ENCODE data around the gene CCN6.

Gene CCN6

DNA sequence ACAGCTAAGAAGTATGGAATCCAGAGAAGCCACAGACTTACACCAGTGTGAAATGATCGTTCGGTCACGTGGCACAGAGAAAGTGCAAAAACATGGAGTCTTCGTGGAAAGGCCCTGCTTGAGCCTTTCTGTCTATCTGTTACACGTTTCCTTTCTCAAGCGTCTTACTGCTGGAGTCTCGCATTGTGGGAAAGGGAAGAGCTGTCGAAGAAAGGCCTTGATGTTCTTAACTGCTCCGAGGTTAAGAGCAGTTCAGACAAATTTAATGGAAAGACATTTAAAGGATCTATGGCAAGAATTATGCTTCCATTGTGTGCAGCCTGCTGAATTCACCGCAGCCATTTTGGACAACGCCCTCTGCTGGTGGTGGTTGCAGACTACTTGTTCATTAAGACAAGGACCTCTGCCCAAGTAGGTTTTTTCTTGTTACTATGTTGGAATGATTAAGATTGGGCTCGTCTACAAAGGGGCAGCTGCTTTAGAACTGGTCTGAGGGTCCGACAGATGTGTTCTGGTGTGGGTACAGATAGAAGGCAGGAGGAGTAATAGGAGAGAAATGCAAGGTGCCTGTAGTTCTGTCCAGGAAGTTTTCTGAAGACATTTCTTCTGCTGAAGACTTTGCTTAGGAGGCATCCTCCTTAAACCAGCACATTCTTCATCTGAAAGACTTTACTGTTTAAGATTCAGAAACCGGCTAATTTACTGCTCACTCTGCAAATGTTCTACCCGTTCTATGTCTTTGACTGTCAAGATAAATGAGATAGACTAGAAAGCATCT lies 24.7 kb upstream of the CCN6 start:
- H3K27ac ChIP-seq (replicated peaks): no peak overlapping the region
- DNase-seq (ENCODE audit: low read depth in 1 of 2, low spot score in 1 of 2): peak; percentile 39 to 66
- TF ChIP-seq, protein P1, sequence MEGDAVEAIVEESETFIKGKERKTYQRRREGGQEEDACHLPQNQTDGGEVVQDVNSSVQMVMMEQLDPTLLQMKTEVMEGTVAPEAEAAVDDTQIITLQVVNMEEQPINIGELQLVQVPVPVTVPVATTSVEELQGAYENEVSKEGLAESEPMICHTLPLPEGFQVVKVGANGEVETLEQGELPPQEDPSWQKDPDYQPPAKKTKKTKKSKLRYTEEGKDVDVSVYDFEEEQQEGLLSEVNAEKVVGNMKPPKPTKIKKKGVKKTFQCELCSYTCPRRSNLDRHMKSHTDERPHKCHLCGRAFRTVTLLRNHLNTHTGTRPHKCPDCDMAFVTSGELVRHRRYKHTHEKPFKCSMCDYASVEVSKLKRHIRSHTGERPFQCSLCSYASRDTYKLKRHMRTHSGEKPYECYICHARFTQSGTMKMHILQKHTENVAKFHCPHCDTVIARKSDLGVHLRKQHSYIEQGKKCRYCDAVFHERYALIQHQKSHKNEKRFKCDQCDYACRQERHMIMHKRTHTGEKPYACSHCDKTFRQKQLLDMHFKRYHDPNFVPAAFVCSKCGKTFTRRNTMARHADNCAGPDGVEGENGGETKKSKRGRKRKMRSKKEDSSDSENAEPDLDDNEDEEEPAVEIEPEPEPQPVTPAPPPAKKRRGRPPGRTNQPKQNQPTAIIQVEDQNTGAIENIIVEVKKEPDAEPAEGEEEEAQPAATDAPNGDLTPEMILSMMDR (IDR thresholded peaks at IDR 0.05; ENCODE audit: insufficient read depth, low read length): peak; percentile 80
- TF ChIP-seq SPI1 (IDR thresholded peaks at IDR 0.05; ENCODE audit: borderline replicate concordance, low read depth): no peak

DNA sequence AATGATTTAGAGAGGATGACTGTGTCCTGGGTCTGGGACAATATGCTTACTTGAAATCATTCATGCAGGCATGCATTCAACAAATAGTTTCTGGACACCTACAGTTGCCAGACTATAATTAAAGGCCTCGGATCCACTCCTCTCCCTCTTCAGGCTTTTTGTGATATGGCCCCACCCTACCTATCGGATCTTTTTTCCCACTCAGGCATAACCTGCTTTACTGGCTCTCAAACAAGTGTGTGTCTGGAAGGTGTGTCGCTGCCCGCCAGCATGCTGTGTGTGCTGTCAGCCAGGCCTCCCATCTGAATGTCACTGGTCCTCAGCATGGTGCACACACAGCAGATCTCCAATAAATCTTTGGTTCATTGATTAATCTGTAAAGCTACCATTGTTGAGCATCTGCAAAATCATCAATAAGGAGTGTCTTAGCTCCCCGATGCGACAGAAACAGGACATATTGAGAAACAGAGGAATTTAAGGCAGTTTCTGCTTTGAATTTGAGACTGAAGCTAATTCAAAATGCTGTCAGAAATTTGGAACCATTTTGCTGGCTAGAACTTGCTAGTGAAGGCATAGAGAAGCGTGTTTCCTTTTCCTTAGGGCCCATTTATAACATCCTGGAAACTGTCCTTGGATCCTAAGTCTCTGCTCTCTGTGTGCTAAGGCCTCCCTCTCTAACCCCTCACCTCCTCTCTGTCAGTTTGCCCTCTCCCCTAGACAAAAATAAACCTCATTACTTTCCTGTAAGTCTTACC lies 23.5 kb upstream of the CCN6 start:
- DNase-seq (ENCODE audit: low read depth in 1 of 2, low spot score in 1 of 2): no peak
- no peak overlapping the region for H3K4me3 ChIP-seq (replicated peaks; ENCODE audit: insufficient read depth, low read length)
- TF ChIP-seq, protein P1 (IDR thresholded peaks at IDR 0.05; ENCODE audit: insufficient read depth, low read length): no peak
- TF ChIP-seq POLR2AphosphoS5 (IDR thresholded peaks at IDR 0.05; ENCODE audit: low read depth) (no peak), SPI1 (IDR thresholded peaks at IDR 0.05; ENCODE audit: borderline replicate concordance, low read depth) (no peak), GABPA (IDR thresholded peaks at IDR 0.05; ENCODE audit: low read depth) (no peak)
- TF ChIP-seq, protein P2, sequence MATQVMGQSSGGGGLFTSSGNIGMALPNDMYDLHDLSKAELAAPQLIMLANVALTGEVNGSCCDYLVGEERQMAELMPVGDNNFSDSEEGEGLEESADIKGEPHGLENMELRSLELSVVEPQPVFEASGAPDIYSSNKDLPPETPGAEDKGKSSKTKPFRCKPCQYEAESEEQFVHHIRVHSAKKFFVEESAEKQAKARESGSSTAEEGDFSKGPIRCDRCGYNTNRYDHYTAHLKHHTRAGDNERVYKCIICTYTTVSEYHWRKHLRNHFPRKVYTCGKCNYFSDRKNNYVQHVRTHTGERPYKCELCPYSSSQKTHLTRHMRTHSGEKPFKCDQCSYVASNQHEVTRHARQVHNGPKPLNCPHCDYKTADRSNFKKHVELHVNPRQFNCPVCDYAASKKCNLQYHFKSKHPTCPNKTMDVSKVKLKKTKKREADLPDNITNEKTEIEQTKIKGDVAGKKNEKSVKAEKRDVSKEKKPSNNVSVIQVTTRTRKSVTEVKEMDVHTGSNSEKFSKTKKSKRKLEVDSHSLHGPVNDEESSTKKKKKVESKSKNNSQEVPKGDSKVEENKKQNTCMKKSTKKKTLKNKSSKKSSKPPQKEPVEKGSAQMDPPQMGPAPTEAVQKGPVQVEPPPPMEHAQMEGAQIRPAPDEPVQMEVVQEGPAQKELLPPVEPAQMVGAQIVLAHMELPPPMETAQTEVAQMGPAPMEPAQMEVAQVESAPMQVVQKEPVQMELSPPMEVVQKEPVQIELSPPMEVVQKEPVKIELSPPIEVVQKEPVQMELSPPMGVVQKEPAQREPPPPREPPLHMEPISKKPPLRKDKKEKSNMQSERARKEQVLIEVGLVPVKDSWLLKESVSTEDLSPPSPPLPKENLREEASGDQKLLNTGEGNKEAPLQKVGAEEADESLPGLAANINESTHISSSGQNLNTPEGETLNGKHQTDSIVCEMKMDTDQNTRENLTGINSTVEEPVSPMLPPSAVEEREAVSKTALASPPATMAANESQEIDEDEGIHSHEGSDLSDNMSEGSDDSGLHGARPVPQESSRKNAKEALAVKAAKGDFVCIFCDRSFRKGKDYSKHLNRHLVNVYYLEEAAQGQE (IDR thresholded peaks at IDR 0.05; ENCODE audit: insufficient replicate concordance, low read depth): no peak
- H3K27ac ChIP-seq (replicated peaks): no peak overlapping the region
- no peaks in the 10 kb centered on the region for H3K27me3 ChIP-seq (ENCODE audit: insufficient read depth, poor library complexity, severe bottlenecking)

More for the DNA sequence above, 24.7 kb upstream of the CCN6 start:
- no peak overlapping the region for H3K4me3 ChIP-seq (replicated peaks; ENCODE audit: insufficient read depth, low read length)
- H3K27me3 ChIP-seq (ENCODE audit: insufficient read depth, poor library complexity, severe bottlenecking): no peaks in the 10 kb centered on the region

DNA sequence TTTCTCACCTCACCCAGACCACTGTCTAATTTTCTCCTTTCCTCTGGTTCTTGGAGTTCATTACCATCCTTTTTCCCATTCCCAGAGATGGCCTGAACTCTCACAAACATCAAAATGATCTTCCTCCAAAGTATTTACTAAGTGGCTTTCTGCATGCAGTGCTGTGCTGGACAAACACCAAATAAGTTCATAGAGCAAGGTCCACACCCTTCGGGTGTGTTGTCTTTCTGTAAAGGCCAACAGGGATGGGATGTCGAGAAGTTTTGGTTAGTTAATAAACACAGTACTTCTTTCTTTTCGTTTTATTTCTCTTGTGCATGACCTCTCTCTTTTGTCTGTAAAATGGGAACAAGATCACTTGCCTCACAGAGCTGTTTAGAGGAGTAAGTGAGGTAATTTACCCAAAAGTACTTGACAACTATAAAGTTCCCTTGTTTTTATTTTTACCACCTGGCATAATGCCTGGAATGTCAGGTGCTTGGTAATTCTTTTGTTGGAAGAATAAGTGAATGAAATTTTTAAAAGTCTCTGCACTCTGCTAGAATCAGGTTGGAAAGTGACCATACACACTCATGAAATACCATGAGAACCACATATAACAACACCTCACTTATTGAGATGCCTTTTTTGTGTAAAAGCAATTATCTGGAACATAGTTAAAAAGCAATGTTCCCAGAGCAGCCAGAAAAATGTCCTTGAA lies 22.8 kb upstream of the CCN6 start:
- no peak for TF ChIP-seq POLR2AphosphoS5 (IDR thresholded peaks at IDR 0.05; ENCODE audit: low read depth)
- TF ChIP-seq, protein P2 (IDR thresholded peaks at IDR 0.05; ENCODE audit: insufficient replicate concordance, low read depth): no peak
- no peak for TF ChIP-seq SPI1 (IDR thresholded peaks at IDR 0.05; ENCODE audit: borderline replicate concordance, low read depth)
- TF ChIP-seq, protein P1 (IDR thresholded peaks at IDR 0.05; ENCODE audit: insufficient read depth, low read length): no peak
- no peak for TF ChIP-seq GABPA (IDR thresholded peaks at IDR 0.05; ENCODE audit: low read depth)
- no peak overlapping the region for H3K27ac ChIP-seq (replicated peaks)
- no peaks in the 10 kb centered on the region for H3K27me3 ChIP-seq (ENCODE audit: insufficient read depth, poor library complexity, severe bottlenecking)
- no peak for DNase-seq (ENCODE audit: low read depth in 1 of 2, low spot score in 1 of 2)
- H3K4me3 ChIP-seq (replicated peaks; ENCODE audit: insufficient read depth, low read length): no peak overlapping the region
